HG03064 (cell line): ENCODE data around the gene OAT.

Experiments
- ATAC-seq: cut with Tn5 transposase; IDR thresholded peaks from one replicate; pipeline ENCODE4 v1.9.1; 2021; ENCODE audit warnings: low read depth; ENCODE audit not compliant: unreplicated experiment

OAT gene

GRCh38 chr10:124418726-124419501 is at the start of gene OAT:
TSS of gene OAT (minus strand) at chr10:124418923. CDS start at chr10:124412171, 6,752 bp downstream.
- ATAC-seq, result peak; percentile 97

- no peak for ATAC-seq
These were observed 48.4 kb upstream of the OAT start for GRCh38 chr10:124467165-124467564.

- ATAC-seq, result no peak
These were observed 47.2 kb upstream of the OAT start for GRCh38 chr10:124465777-124466488.

GRCh38 chr10:124465003-124465776 is 46.5 kb upstream of the OAT start:
- ATAC-seq, result no peak

GRCh38 chr10:124464028-124464965 is 45.6 kb upstream of the OAT start:
- no peak for ATAC-seq

- no peak for ATAC-seq
These were observed 43.6 kb upstream of the OAT start for GRCh38 chr10:124462348-124462695.

GRCh38 chr10:124461642-124462347 is 43.1 kb upstream of the OAT start, which contains the start of gene LHPP:
TSS of gene LHPP (plus strand) at chr10:124461823. CDS start at chr10:124461863, 40 bp downstream.
- ATAC-seq, result peak; percentile 97

GRCh38 chr10:124460144-124460543 is 41.4 kb upstream of the OAT start:
- no peak for ATAC-seq

- no peak for ATAC-seq
These were observed 40.7 kb upstream of the OAT start for GRCh38 chr10:124459395-124459794.

GRCh38 chr10:124458889-124459288 is 40.2 kb upstream of the OAT start:
- ATAC-seq, result no peak

GRCh38 chr10:124458473-124458872 is 39.8 kb upstream of the OAT start:
- ATAC-seq, result no peak

- ATAC-seq, result no peak
These were observed 36.7 kb upstream of the OAT start for GRCh38 chr10:124455441-124455840.

- no peak for ATAC-seq
These were observed 35.4 kb upstream of the OAT start for GRCh38 chr10:124453960-124454610.

- no peak for ATAC-seq
These were observed 32.6 kb upstream of the OAT start for GRCh38 chr10:124451276-124451675.

- ATAC-seq, result no peak
These were observed 32.0 kb upstream of the OAT start for GRCh38 chr10:124450783-124451057.

GRCh38 chr10:124450012-124450782 is 31.5 kb upstream of the OAT start, which contains the start of gene NKX1-2:
TSS of gene NKX1-2 (minus strand) at chr10:124450035. CDS start at chr10:124449943, 92 bp downstream.
- ATAC-seq, result no peak

- ATAC-seq, result no peak
These were observed 30.7 kb upstream of the OAT start for GRCh38 chr10:124449170-124450011.
